Prostate gland (tissue), 2 donors: ENCODE results near the gene RTN4R.

Experiments used
- POLR2A ChIP-seq: fragments of 450-650 bp; IDR thresholded peaks from one replicate; pipeline ENCODE4 v1.6.1; 2016; ENCODE audit warnings: antibody characterized with exemption, mild to moderate bottlenecking
- TF ChIP-seq, protein P1 (sequence below), 4 experiments: fragments of 200-600 bp in 2 of 4; fragments of 450-650 bp in 2 of 4; sonication (generic) in 2 of 4; IDR thresholded peaks; 1 replicate in 3 of 4; 2 replicates in 1 of 4; pipeline ENCODE4 v1.5.1; 2016 to 2019; ENCODE audit warnings: antibody characterized with exemption in 4 of 4, mild to moderate bottlenecking in 2 of 4, moderate library complexity in 2 of 4

DNA sequence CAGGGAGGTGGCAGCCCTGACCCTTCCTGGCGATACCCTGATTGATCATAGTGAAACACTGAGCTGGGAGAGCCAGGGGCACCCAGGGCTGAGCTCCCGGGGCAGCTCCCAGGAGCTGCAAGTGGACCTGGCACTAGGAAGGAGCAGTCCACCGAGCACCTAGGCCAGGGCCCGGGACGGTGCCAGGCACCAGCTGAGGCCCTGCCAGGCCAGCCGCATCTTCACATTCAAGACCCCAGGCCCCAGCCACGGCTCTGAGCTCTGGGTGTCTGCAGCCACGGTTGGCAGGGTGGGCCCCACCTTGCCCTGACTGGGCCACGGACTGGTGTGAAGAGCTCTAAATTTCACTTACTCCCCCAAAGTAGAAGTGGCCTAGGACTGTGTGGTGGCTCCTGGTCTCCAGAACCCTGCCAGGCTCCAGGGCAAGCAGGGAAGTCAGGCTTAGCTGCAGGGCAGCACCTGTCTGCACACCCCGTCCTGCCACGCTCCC, 58.3 kb downstream of the RTN4R start:
- no peak for TF ChIP-seq POLR2A
- TF ChIP-seq, protein P1, sequence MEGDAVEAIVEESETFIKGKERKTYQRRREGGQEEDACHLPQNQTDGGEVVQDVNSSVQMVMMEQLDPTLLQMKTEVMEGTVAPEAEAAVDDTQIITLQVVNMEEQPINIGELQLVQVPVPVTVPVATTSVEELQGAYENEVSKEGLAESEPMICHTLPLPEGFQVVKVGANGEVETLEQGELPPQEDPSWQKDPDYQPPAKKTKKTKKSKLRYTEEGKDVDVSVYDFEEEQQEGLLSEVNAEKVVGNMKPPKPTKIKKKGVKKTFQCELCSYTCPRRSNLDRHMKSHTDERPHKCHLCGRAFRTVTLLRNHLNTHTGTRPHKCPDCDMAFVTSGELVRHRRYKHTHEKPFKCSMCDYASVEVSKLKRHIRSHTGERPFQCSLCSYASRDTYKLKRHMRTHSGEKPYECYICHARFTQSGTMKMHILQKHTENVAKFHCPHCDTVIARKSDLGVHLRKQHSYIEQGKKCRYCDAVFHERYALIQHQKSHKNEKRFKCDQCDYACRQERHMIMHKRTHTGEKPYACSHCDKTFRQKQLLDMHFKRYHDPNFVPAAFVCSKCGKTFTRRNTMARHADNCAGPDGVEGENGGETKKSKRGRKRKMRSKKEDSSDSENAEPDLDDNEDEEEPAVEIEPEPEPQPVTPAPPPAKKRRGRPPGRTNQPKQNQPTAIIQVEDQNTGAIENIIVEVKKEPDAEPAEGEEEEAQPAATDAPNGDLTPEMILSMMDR (IDR thresholded peaks at IDR 0.05) = no peak
